ENCODE results near the gene CCDC152.

The CCDC152 gene

DNA sequence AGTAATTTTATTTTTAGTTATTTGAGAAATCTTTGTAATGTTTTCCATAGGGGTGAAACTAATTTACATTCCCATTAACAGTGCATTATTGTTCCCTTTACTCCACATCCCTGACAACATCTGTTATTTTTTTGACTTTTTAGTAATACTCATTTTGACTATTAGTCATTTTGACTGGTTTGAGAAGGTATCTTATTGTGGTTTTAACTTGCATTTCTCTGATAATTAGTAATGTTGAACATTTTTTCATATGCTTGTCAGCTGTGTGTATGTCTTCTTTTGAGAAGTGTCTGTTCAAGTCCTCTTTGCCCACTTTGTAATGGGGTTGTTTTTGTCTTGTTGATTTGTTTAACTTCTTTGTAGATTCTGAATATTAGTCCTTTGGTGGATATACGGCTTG lies 27.5 kb downstream of the CCDC152 start:
- no peak for DNase-seq

DNA sequence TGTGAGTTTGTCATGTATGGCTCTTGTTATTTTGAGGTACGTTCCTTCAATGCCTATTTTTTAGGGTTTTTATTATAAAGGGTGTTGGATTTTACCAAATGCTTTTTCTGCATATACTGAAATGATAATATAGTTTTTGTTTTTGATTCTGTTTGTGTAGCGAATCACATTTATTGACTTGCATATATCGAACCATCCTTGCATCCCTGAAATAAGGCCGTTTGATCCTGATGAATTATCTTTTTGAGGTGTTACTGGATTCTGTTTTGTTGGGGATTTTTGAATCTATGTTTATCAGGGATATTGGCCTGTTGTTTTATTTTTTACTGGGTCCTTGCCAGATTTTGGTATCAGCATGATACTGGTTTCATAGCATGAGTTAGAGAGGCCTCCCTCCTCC lies 29.1 kb downstream of the CCDC152 start:
- DNase-seq: no peak

DNA sequence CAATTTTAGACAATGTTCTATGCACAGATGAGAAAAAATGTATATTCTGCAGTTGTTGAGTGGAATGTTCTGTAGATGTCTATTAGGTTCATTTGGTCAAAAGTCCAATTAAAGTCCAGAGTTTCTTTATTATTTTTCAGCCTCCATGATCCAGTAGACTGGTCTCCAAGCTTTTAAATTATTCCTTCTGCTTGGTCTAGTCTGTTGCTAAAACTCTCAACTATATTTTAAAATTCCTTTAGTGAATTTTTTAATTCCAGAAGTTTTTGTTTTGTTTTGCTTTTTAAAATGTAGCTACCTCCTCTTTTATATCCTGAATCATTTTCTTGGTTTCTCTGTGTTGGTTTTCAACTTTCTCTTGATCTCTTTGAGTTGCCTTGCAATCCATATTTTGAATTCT lies 30.5 kb downstream of the CCDC152 start:
- DNase-seq: no peak

DNA sequence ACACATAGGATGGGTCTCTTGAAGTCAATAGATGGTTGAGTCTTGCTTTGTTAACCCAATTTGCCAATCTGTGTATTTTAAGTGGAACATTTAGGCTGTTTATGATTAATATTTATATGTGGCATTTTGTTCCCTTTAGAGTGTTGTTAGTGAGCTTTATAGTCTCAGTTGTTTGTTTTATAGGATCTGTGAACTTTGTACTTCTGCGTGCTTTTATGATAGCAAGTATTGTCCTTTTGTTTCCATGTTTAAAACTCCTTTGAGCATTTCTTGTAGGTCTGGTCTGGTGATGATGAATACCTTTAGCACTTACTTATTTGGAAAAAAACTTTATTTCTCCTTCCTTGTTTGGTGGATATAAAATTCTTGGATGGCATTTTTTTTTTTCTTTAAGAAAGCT lies 31.2 kb downstream of the CCDC152 start:
- DNase-seq: no peak

DNA sequence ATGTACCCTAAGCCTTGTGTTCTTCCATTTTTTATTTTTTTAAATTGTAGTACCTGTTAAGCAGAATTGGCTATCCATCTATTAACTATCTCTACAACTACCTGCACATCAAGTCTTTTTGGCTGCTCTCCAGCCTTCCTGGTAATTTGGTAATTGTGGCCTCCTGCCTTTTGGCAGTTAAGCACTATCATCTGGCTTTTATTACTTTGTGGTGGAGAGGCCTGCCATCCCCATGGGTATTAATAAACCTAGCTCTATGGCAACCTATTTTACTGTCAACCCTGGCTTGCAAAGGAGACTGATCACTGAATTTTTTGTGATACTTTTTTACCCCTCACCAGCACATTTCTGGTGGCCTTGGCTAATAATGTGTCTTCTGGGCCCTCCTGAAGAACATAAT lies 34.5 kb downstream of the CCDC152 start:
- DNase-seq: no peak

DNA sequence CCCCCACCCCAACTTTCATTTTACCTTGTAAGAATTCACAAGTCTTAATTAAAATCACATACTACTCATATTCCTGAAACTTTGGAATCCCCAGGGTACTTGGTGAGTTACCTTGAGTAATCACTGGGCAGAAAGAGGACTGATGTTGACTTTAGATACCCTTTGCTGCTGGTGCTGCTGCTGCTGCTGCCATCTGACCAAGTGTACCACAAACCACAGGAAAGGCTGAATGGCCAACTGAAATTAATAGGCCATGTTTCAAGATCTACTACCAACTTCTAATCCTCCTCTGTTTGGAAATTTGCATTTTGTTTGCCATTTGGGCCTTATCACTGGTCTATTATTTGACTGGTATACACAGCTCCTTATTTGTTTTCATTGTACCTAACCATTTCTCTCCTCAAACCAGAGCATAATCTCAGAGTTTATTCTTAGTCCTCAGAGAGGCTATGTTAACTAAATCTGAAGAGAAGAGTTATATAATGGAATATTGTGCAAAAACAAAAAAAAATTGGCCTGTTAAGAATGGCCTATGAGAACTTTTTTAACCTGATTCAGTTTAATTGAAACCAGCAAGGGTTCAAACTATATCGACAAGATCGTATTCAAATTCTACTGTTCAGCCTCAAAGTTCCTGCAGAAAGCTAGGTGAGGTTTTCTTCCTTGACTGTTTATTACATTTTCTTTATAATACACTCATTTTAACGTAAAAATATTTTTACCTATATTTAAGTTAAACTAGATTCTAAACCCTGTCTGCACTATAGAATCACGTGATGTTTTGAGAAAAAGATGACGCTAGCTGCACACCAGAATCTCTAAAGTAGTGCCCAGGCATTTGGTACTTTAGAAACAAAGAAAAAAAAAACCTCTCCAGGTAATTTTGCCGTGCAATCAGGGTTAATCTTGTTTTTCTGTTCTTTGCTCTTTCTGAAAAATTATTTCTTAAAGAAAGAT lies 41.9 kb downstream of the CCDC152 start:
- DNase-seq: no peak

DNA sequence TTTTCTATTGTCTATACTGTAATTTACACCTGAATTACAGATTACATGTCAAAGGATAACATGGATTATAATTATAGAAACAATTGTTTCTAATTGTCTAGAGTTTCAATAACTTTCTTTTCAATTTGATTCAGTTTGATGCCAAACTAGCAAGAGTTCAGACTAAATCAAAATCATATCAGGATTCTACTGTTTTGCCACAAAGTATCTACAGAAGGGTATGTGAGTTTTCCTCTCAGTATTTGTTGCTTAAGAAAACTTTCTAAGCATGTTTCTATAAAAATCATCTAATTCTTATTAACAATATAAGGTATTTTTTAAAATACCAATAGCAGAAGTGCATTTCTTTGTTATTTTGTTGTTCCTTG lies 42.6 kb downstream of the CCDC152 start:
- DNase-seq: no peak

DNA sequence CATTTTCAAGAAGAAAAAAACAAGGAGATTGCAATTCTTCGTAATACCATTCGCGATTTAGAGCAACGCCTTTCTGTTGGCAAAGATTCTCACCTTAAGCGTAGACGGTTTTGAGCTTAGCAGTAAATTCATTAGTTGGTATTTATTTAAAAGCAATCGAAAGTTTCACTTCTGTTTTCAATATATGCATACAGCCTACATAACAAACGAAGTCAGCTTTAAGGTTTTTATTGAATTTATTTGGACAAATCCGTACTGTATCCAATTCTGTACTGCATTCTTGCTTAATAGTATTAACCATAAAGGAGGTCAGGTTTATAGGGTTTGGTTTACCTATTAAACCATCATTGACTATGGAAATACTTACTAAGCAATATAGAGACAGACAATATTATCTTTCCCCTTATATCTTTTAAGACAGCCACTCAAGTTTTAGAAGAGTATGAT lies 43.1 kb downstream of the CCDC152 start:
- no peak for DNase-seq

DNA sequence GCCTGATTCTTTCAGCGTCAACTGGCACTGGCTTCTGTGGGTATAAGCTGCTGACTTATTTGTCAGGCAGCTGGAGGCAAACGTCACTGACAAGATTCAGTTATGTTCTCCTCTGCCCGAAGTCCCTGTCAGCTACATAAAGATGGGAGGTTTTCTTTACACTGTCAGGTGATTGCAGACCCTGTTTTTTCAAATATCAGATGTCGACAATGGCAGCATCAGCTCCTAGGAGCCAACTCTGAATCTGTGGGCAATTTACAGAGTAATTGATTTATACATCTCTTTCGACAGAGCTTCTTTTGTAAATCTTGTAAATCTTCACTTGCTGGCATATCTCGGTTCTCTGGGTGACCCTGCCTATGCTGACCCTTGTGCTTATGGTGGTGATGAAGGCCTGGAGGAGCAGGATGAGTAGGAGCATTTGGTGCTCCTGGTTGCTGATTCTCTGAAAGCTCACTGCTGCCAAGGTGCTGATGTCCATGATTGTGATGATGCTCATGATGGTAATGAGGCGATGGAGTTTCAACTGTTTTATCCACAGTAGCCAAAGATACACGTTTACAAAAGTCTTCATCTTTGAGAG lies 44.2 kb downstream of the CCDC152 start:
- no peak for DNase-seq

DNA sequence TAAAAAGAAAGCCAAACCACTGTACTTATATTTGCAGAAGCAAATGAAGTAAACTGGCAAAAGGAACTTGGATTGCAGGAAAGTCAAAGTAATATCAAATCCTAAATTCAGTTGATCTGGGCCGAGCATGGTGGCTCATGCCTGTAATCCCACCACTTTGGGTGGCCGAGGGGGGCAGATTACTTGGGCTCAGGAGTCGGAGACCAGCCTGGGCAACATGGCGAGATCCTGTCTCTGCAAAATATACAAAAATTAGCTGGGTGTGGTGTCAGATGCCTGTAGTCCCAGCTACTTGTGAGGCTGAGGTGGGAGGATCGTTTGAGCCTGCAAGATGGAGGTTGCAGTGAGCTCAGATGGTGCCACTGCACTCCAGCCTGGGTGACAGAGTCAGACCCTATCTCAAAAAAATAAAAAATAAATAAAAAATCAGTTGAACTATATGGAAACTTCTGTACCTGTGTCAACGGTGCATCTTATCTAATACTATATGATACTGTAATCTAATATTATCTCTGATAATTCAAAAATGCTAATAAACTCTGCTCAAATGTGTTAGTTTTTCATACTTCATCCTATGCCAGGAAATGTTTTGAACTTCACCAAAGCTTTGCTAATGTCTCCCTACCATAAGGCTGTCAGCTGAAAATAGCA lies 45.0 kb downstream of the CCDC152 start:
- no peak for DNase-seq

DNA sequence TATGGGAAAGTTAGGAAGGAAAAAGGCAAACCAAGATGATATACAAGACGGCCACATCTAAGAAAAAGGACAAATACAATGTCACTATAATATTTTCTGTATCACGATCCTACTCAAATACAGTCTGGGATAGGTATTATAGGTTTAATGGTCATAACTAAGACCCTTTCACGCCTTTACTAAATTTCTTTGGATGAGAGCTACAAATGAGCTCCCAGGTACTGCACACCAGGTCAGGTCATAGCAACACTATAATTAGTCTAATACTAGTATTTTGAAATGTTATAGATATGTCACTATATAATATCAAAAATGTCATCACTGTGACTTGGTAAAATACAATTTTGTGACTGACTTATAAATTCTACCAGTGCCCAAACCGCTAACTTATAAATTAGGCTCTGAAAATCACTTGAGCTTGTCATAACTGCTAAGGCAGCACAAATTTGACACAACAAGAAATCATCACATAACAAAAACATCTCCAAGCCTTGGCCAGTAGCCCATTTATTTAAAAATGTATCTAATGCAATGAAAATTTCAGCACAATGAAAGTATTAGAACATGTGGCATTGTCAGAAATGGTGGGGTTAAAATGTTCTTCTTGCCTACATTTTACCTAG lies 48.2 kb downstream of the CCDC152 start:
- DNase-seq: no peak

DNA sequence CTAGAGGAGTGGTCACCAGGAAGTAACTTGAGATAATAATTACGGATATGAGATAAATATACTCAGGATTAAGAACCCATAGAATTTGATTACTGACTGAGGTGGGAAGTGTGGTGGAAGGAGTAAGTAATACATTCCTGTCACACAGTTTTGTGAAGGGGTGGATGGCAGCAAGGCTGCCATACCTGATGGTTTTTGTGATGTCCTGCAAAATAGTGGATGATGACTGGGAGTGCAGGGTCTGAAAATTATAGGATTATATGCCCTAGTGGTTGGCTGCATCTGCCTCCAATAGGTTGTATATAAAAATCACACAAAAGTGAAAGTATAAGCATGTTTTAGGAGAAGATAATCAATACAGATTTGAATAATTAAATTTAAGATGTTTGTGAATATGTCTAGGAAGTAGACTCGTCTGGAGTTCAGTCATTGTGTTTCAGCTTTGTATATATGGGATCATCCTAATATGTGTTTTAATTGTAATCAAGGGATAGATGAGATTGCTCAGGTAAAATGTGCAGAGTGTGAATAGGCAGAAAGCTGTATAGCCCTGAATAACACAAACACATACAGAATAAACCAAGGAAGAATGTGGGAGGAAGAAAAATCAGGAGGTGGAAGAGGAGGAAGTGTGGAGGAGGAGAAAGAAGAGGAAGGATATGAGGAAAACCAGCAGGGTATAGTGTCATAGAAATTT lies 49.5 kb downstream of the CCDC152 start:
- DNase-seq: no peak

DNA sequence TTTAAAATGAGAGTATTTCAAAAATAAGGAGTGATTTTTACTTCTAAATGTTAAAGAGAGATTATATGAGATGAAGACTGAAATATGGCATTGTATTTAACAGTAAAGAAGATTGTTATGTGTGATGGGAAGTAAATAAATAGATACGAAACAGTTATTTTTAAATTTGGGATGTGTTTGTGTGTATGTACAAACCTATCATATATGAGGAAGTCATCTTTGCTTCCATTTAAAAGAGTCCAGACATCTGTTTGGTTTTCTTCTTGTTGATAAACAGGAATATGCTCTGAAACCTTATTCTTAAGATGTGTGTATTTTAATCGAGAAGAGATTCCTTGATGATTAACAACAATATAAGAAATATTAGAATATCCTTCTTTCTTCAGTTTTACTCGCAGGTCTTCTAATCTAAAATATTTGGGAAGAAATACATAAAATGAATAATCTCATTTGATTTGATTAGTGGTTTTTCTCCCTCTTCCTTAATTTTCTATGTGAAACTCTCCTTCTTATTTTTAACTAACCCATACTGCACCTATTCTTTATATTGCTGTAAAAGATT lies 50.2 kb downstream of the CCDC152 start:
- no peak for DNase-seq

DNA sequence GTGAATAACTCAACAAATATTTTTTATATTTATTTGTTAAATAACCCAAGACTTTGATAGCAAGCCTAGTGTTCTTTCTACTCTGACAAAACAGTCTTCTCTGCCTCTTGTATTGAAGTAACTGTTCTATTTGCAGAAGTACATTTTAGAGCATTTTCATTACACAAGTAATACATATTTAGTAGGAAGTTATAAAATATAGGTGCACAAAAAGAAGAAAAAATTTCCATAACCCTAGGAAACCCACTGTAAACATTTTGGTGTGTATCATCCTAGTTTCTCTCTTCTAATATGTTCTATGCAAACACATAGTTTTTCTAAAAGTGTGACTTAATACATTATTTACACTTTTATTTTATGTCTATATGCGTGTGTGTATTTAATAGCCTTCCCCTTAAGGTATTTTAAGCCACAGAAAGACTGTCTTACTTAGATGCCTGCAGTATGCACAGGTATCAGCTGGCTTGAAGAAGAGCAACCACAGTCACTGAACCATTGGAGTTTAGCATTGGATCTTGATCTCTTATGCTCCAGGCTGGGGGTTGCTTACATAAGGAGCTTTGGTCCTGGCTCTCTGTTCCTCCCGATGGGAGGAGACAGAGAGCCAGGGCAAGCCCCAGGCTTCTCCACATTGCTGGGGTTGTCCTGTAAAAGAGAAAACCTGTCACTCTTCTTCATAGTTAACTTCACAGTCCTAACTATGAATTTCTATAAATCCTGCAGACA lies 51.3 kb downstream of the CCDC152 start:
- no peak for DNase-seq

DNA sequence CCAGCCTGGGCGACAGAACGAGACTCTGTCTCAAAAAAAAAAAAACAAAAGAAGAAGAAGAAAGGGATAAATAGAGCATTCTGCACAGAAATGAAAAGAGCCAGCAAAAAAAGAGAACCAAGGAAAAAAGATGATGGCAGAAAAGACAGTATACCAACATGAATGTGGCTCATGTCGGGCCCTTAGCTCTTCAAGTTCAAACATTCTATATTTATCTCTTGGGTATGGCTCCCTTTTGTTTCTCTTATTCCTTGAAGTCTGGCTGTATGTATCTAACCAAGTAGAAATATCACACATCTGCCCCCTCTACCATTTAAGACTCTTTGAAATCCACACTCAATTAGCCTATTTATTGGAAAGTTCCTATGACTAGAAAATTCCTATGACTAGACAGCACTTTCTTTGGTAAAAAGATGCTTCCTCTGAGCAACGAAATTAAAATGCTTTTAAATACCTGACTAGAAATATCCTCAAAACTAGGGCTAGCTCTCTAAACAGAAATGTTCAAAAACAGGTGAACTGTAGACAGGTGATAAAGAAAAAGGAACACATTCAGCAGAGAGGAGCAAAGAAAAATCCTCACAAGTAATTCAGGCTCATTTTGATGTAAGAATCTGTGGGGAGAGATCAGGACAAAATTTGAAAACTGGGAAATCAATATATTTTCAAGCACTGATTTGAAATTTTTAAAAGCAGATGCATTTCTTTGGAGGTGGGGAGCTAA lies 52.4 kb downstream of the CCDC152 start:
- no peak for DNase-seq

DNA sequence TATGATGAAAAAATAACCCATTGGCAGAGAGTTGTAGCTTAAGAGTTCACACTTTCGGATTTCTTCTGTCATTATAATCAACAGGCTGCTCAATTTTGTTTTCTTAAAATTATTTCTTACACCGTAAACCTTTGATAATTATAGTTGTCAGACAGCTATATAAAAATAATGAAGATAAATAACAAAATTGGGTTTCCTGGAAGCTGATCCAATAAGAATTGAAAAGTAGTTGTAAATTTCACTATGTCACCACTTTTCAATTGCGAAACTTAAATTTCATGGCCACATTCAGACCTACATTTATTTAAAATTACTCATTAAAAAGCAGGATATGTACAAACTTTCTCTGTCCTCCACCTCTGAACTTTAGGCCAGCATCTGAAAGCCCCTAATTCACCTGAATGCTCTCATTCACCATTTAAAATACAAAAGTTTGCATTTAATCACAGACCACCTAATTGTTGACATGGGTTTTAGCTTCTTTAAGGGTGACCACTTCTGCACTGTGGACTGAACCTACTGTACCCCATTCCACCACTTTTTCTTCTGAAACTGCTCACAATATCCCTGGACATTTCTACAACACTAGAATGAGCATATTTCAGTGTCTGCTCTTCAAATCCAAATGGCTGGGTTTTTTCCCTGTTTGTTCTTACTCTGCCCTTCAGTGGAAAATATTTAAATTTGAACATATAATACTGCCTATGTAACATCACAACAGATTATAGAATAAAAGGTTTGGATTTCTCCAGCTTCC lies 54.4 kb downstream of the CCDC152 start:
- DNase-seq: no peak

DNA sequence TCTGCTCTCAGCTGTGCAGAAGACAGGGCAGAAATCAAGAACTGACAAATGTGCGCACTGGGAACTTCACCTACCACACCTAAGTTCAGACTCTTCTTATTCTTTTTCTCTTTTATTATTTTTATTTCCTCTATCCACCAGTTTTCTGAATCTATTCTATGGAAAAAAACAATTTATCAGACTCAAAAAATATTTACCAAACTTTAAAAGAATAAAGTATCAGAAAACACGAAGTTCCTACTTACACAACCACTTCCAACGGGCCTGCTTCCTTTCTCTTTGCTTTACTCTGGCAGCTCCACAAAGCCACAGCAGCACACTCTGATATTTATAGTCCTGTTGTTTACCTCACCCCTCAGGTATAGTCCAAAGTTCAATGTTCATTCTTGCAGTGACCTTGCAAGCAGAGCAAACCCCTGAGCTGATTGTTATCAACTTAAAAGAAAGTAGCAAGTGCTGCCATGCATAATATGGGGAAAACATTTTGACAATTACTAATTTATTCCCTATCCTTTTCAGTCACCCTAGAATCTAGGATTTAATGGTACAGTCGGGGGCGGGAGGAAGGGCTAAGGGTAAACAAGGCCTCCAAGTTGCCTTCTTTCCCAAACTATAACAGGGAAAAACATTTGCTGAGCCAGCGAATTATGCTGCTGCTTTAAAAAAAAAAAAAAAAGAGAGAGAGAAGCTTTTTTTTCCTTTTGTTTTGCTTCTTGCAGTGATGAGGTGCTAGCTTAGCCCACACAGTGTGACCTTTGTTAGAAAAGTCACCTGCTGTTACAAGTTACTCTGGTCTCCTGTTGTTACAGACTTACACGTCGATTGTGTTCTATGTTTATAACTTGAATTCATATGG lies 55.2 kb downstream of the CCDC152 start, which contains the start of gene SELENOP:
SELENOP (minus strand) TSS at position 302 of the 856 bp plus-strand sequence. CDS start 3,539 bp downstream, outside the sequence.
- no peak for DNase-seq

DNA sequence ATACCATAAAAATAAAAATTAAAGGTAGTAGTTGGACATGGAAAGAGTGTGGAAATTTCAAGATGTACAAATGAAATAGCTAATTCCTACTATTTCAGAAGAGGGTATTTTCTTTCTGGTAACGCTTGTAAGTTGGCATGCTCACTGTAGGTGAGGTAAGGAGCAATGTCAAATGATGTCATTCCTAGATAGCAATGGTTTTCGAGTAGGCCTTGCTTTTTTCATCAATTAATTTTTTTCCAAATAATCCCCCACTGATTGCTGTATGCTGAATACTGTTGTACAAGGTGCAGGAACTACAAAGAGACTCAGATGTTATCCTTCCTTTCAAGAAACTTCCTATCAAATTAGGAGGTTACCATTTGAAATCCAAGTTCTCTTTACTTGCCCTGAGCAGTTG lies 56.0 kb downstream of the CCDC152 start:
- DNase-seq: no peak

DNA sequence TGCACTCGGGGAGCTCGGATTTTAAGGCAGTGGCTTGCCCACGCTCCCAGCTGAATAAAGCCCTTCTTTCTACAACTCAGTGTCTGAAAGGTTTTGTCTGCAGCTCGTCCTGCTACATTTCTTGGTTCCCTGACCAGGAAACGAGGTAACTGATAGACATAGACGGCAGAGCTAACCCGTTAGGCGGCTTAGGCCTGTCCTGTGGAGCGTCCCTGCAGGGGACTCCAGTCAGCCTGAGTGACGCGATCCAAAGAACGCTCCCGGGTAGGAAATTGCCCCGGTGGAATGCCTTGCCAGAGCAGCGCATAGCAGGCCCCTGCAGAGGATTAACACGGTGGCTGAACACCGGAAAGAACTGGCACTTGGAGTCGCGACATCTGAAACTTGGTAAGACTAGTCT lies 56.9 kb downstream of the CCDC152 start:
- no peak for DNase-seq
